ENCODE data around the gene ZFYVE28. TPM values are rescaled to one million over a fixed set of nuclear protein-coding genes. Genes with fewer than 3 reads are reported as not detected.
A peak's percentile ranks its signal among the peaks of the same experiment; 100 is the strongest.

ZFYVE28 gene
- total and polyA plus RNA-seq, 12 donors = 4.3 to 24.6 (median 16.0) TPM

DNA sequence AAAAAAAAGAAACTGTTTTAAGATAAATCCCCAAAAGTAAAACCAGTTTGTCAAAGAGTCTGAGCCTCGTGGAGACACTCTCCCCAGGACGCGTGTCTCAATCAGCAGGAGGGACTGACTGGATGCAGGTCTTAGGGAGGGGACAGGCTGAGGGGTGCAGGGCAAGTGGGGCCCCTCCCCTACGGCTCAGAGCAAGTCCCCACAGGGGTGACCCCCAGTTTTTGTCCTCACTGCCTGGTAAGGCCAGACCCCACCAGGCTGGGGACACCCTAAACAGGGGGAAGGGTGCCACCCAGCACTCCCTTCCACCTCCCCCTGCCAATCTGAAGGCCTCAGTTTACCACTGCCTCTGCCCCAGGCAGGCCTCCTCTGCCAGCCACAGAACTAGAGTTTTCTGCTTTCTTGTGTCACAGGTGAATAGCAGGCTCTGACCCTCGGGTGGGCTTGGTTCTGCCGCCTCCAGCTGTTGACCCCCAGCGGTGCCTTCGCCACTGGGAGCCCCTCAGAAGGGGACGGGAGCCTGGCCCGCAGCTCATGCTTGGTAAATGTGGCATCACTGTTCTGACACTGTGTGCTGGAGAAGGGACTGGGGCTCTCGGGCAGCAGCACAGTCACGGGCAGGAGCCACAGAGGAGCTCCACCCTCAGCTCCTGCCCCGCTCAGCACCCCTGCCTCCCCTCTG is 86.8 kb downstream of the ZFYVE28 start:
- Histone ChIP-seq H3K27ac (no peak overlapping the region), H3K9me3 (replicated peaks in 1 of 3) (peaks cover 0 to 10% (median 4%) of the 10 kb centered on the region in 3 donors), H3K4me1 (replicated peaks in 1 of 2) (no peaks in the 10 kb centered on the region), H3K36me3 (replicated peaks in 1 of 2) (no peaks in the 10 kb centered on the region), H3K27me3 (no peaks in the 10 kb centered on the region), H3K4me3 (no peak overlapping the region)
- intact Hi-C loops (cut with DNase I) = no loop called here
- 88 to 95% (median 93%) methylated on average over 10 to 13 of the region's 13 CpGs for WGBS, 4 donors
- TF ChIP-seq, protein P1, sequence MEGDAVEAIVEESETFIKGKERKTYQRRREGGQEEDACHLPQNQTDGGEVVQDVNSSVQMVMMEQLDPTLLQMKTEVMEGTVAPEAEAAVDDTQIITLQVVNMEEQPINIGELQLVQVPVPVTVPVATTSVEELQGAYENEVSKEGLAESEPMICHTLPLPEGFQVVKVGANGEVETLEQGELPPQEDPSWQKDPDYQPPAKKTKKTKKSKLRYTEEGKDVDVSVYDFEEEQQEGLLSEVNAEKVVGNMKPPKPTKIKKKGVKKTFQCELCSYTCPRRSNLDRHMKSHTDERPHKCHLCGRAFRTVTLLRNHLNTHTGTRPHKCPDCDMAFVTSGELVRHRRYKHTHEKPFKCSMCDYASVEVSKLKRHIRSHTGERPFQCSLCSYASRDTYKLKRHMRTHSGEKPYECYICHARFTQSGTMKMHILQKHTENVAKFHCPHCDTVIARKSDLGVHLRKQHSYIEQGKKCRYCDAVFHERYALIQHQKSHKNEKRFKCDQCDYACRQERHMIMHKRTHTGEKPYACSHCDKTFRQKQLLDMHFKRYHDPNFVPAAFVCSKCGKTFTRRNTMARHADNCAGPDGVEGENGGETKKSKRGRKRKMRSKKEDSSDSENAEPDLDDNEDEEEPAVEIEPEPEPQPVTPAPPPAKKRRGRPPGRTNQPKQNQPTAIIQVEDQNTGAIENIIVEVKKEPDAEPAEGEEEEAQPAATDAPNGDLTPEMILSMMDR (IDR thresholded peaks at IDR 0.05) = no peak
- TF ChIP-seq POLR2A (IDR thresholded peaks at IDR 0.05) = no peak
- no peak for DNase-seq

GRCh38 chr4:2331043-2331420 is 87.4 kb downstream of the ZFYVE28 start:
- intact Hi-C loops (cut with DNase I) = no loop called here
- Histone ChIP-seq H3K27ac (no peak overlapping the region), H3K4me3 (no peak overlapping the region), H3K36me3 (replicated peaks in 1 of 2) (no peaks in the 10 kb centered on the region), H3K27me3 (no peaks in the 10 kb centered on the region), H3K4me1 (replicated peaks in 1 of 2) (no peaks in the 10 kb centered on the region), H3K9me3 (replicated peaks in 1 of 3) (peaks cover 0 to 10% (median 4%) of the 10 kb centered on the region in 3 donors)
- DNase-seq = no peak
- TF ChIP-seq, protein P1 (IDR thresholded peaks at IDR 0.05) = no peak
- TF ChIP-seq POLR2A (IDR thresholded peaks at IDR 0.05) = no peak
- WGBS, 4 donors = 76 to 86% (median 80%) methylated on average over 11 of the region's 11 CpGs

DNA sequence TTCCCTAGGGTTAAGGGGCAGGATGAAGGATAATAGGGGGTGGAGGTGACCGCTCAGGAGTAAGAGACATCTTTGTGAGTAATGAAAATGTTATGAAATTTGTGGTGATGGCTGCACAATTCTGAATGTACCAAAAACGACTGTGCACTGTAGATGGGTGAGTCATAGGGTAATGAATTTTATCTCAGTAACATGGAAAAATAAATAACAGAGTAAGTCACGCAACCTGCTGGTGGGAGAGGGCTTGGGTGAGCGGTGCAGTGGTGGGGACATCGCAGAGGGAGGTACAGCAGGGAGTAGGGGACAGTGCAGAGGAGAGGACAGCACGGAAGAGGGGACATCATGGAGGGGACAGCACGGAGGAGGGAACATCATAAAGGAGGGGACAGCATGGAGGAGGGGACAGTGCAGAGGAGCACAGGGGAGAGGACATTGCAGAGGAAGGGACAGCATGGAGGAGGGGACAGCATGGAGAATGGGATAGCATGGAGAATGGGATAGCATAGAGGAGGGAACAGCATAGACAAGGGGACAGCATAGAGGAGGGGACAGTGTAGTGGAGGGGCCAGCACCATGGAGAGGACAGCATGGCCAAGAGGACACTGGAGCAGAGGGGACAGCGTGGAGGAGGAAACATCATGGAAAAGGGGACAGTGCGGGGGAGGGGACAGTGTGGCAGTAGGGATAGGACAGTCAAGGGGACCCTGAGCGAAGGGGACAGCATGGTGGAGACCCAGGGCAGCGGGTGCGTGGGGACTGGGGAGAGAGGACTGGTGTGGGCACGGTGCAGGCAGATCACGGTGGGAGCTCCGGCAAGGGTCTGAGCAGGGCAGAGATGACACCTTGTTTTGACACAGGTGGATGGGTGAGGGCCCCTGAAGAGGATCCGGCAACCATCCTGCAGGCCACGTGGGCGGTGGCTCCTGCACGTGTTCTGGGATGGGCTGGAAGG is 88.1 kb downstream of the ZFYVE28 start:
- DNase-seq = peak in 4 of 7 donors; percentile 35 to 63 (median 58)
- TF ChIP-seq POLR2A (IDR thresholded peaks at IDR 0.05) = no peak
- TF ChIP-seq, protein P1 (IDR thresholded peaks at IDR 0.05) = peak in 1 of 6 experiments; percentile 36
- H3K4me1 ChIP-seq (replicated peaks in 1 of 2) = no peaks in the 10 kb centered on the region
- no peaks in the 10 kb centered on the region for H3K36me3 ChIP-seq (replicated peaks in 1 of 2)
- no peaks in the 10 kb centered on the region for H3K27me3 ChIP-seq
- H3K27ac ChIP-seq = peak overlapping the region in 1 of 5 donors; percentile 47
- 72 to 77% (median 77%) methylated on average over 19 of the region's 19 CpGs for whole genome bisulfite sequencing, 4 donors
- no peak overlapping the region for H3K4me3 ChIP-seq
- peaks cover 0 to 10% (median 4%) of the 10 kb centered on the region in 3 donors for H3K9me3 ChIP-seq (replicated peaks in 1 of 3)
- intact Hi-C loops (cut with DNase I) = no loop called here

DNA sequence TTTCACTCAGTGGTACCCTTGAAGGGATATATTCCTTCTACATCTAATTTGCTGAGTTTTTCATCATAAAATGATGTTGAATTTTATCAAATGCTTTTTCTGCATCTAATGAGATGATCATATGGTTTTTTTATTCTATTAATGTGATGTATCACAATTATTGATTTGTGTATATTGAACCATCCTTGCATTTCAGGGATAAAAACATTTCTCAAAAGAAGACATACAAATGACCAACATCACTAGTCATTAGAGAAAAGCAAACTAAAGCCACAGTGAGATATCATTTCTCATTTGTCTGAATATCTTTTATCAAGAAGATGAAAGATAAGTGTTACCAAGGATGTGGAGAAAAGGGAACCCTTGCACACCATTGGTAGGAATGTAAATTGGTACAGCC is 90.9 kb downstream of the ZFYVE28 start:
- Histone ChIP-seq H3K4me1 (replicated peaks in 1 of 2) (no peaks in the 10 kb centered on the region), H3K36me3 (replicated peaks in 1 of 2) (no peaks in the 10 kb centered on the region), H3K4me3 (no peak overlapping the region), H3K9me3 (replicated peaks in 1 of 3) (peaks cover 0 to 10% (median 4%) of the 10 kb centered on the region in 3 donors), H3K27me3 (no peaks in the 10 kb centered on the region), H3K27ac (no peak overlapping the region)
- DNase-seq = no peak
- intact Hi-C loops (cut with DNase I) = no loop called here
- no peak for TF ChIP-seq POLR2A (IDR thresholded peaks at IDR 0.05)
- TF ChIP-seq, protein P1 (IDR thresholded peaks at IDR 0.05) = no peak

Data from adrenal gland (tissue), 12 donors.